ENCODE data around the gene GPR6. TPM values are rescaled to one million over a fixed set of nuclear protein-coding genes. Genes with fewer than 3 reads are reported as not detected.

Gene GPR6
- total and polyA plus RNA-seq, 8 donors: 0.09 to 0.21 (median 0.12) TPM; not detected in 5

DNA sequence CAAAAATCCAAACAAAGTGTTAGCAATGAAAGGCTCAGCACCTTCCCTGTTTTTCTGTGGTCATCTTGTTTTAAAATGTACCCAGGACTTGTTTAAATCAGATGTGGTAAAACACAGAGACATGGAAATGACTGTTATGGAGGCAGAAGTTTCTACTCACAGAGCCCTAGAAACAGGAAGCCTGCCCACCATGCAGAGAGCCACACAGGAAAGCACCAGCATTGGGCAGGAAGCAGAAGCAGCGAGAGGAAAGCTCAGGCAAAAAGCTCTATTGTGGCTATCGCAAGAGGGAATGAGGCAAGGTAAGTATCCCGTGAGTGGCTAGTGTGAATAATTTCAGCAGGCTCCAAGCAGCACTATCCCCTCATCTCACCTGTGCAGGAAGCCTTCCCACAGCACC lies 42.8 kb downstream of the GPR6 start:
- no peak for ATAC-seq
- 61 to 79% methylated on average over 3 of the region's 3 CpGs for WGBS, 2 donors

DNA sequence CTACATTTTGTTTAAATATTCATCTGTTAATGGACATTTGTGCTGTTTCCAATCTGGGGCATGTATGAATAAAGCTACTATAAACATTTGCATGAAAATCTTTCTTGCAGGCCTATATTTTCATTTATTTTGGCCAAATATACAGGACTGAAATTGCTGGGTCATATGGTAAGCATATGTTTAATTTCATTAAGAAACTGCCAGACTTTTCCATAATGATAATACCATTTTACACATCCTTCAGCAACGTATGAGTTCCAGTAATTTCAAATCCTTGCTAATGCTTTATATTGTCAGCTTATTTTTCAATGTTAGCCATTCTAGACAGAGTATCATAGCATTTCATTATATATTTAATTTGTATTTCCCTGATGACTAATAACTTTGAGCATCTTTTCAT lies 51.0 kb downstream of the GPR6 start:
- intact Hi-C loops (cut with DNase I): no loop called here
- no peaks in the 10 kb centered on the region for H3K4me1 ChIP-seq
- no peak for ATAC-seq
- no peak for DNase-seq
- no peaks in the 10 kb centered on the region for H3K27me3 ChIP-seq
- H3K4me3 ChIP-seq: no peak overlapping the region
- WGBS, 2 donors: 60 to 76% methylated on average over 1 of the region's 1 CpG
- H3K27ac ChIP-seq: no peak overlapping the region
- TF ChIP-seq, protein P1, sequence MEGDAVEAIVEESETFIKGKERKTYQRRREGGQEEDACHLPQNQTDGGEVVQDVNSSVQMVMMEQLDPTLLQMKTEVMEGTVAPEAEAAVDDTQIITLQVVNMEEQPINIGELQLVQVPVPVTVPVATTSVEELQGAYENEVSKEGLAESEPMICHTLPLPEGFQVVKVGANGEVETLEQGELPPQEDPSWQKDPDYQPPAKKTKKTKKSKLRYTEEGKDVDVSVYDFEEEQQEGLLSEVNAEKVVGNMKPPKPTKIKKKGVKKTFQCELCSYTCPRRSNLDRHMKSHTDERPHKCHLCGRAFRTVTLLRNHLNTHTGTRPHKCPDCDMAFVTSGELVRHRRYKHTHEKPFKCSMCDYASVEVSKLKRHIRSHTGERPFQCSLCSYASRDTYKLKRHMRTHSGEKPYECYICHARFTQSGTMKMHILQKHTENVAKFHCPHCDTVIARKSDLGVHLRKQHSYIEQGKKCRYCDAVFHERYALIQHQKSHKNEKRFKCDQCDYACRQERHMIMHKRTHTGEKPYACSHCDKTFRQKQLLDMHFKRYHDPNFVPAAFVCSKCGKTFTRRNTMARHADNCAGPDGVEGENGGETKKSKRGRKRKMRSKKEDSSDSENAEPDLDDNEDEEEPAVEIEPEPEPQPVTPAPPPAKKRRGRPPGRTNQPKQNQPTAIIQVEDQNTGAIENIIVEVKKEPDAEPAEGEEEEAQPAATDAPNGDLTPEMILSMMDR (IDR thresholded peaks at IDR 0.05): no peak
- H3K9me3 ChIP-seq: no peaks in the 10 kb centered on the region
- no peak for FAIRE-seq
- no peaks in the 10 kb centered on the region for H3K36me3 ChIP-seq

More for the DNA sequence above, 42.8 kb downstream of the GPR6 start:
- Histone ChIP-seq H3K4me1 (no peaks in the 10 kb centered on the region), H3K27ac (no peak overlapping the region), H3K9me3 (no peaks in the 10 kb centered on the region), H3K4me3 (no peak overlapping the region), H3K36me3 (no peaks in the 10 kb centered on the region), H3K27me3 (no peaks in the 10 kb centered on the region)
- intact Hi-C loops (cut with DNase I): no loop called here
- DNase-seq: no peak
- TF ChIP-seq, protein P1 (IDR thresholded peaks at IDR 0.05): no peak
- no peak for FAIRE-seq

Other genes starting within 250 kb of the GPR6 start
- gene WASF1, start 201.4 kb downstream of the GPR6 start, total RNA-seq: 1 to 10 TPM; 1.2 to 5.7 (median 2.1) TPM
- 1 to 10 TPM; 3.8 to 5.0 TPM for gene WASF1, start 201.4 kb downstream of the GPR6 start, polyA plus RNA-seq
- 10 to 100 TPM in 3 of 6 donors, 1 to 10 TPM in 3; 7.6 to 13.6 (median 10.1) TPM for gene CDC40, start 202.1 kb downstream of the GPR6 start, total RNA-seq
- gene CDC40, start 202.1 kb downstream of the GPR6 start, polyA plus RNA-seq: 1 to 10 TPM; 3.8 to 8.7 TPM

All from pancreas (tissue), 10 donors.